Nephron progenitor cell (in vitro differentiated cells): ENCODE results near the gene SNRPN.

Experiments
- DNase-seq: peaks from one replicate; pipeline ENCODE4 v3.0.0; 2021
- H3K27ac Mint-ChIP-seq: 2 replicates; pipeline ENCODE4 v1.8.0; 2021; ENCODE audit warnings: mild to moderate bottlenecking, moderate library complexity, mixed read lengths
- H3K27me3 Mint-ChIP-seq: 2 replicates; pipeline ENCODE4 v1.8.0; 2021; ENCODE audit warnings: mild to moderate bottlenecking, low read depth, mixed read lengths; ENCODE audit not compliant: poor library complexity
- H3K36me3 Mint-ChIP-seq: 2 replicates; pipeline ENCODE4 v1.8.0; 2021; ENCODE audit warnings: low read depth, mixed read lengths
- H3K4me1 Mint-ChIP-seq: 2 replicates; pipeline ENCODE4 v1.8.0; 2021; ENCODE audit warnings: mixed read lengths
- H3K4me3 Mint-ChIP-seq: 2 replicates; pipeline ENCODE4 v1.8.0; 2021; ENCODE audit warnings: mild to moderate bottlenecking, moderate library complexity, mixed read lengths
- H3K9me3 Mint-ChIP-seq: 2 replicates; pipeline ENCODE4 v1.8.0; 2021; ENCODE audit warnings: mild to moderate bottlenecking, moderate library complexity, mixed read lengths
- TF ChIP-seq, protein P1 (sequence below): fragments of 200-600 bp; sonication (generic); IDR thresholded peaks from 2 replicates; pipeline ENCODE4 v1.5.0; 2021; ENCODE audit warnings: antibody characterized with exemption

SNRPN gene

DNA sequence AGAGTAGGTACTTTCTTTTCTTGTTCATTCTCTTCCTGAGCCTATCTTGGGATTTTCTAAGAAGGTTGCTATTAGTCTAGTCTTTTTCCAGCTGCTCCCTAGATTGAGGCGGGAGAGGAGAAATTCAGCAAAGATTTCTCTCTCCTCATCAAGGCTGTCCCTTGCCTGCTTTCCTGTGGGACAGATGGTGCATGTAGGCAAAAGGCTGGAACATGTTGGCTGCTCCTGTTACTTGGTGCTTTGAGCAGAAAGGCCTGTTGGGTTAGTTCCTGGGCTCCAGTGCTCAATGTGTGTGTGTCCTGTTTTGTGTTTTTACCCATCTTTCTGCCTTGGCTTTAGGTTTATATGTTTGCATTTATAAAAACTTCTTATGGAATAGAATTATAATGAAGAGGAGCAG lies 9.1 kb upstream of the SNRPN start:
- Mint-ChIP-seq H3K4me1 (peaks cover 6% of the 10 kb centered on the region), H3K36me3 (no peaks in the 10 kb centered on the region), H3K27ac (no peak overlapping the region), H3K27me3 (no peaks in the 10 kb centered on the region), H3K9me3 (peaks cover 20% of the 10 kb centered on the region), H3K4me3 (no peak overlapping the region)
- TF ChIP-seq, protein P1, sequence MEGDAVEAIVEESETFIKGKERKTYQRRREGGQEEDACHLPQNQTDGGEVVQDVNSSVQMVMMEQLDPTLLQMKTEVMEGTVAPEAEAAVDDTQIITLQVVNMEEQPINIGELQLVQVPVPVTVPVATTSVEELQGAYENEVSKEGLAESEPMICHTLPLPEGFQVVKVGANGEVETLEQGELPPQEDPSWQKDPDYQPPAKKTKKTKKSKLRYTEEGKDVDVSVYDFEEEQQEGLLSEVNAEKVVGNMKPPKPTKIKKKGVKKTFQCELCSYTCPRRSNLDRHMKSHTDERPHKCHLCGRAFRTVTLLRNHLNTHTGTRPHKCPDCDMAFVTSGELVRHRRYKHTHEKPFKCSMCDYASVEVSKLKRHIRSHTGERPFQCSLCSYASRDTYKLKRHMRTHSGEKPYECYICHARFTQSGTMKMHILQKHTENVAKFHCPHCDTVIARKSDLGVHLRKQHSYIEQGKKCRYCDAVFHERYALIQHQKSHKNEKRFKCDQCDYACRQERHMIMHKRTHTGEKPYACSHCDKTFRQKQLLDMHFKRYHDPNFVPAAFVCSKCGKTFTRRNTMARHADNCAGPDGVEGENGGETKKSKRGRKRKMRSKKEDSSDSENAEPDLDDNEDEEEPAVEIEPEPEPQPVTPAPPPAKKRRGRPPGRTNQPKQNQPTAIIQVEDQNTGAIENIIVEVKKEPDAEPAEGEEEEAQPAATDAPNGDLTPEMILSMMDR: no peak
- DNase-seq: no peak

DNA sequence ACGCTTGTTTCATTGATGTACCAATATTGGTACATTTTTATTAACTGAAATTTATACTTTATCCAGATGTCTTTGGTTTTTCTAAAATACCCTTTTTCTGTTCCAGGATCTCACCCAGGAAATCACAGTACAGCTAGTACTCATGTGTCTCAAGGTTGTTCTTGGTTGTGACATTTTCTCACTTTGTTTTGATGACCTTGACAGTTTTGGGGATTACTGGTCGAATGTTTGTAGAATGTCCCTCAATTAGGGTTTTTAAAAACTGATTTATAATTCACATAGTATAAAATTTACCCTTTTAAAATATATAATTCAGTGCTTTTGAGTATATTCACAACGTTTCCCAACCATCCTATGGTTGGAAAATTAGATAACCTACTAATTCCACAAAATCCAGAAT lies 6.3 kb upstream of the SNRPN start:
- TF ChIP-seq, protein P1: no peak
- peaks cover 8% of the 10 kb centered on the region for H3K4me1 Mint-ChIP-seq
- no peak overlapping the region for H3K4me3 Mint-ChIP-seq
- no peaks in the 10 kb centered on the region for H3K27me3 Mint-ChIP-seq
- no peaks in the 10 kb centered on the region for H3K36me3 Mint-ChIP-seq
- DNase-seq: no peak
- H3K9me3 Mint-ChIP-seq: peaks cover 22% of the 10 kb centered on the region
- no peak overlapping the region for H3K27ac Mint-ChIP-seq

DNA sequence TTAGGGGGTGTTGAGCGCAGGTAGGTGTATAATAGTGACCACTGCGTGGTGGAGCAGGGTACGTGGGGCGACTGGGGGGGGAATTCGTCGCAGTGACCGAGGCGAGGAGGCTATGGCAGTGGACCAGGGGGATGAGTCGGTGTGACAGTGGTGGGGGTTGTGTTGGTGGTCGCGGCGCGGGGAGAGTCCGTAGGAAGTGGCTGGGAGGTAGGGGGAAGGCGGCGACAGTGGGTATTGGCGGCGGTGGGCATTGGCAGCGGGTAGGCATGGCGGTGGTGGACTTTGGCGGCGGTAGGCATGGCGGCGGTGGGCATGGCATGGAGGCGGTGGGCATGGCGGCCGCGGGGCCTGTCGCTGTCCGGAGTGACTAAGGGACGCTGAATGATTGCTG lies 739 bp downstream of the SNRPN start:
- Mint-ChIP-seq H3K4me3 (peak overlapping the region; percentile 92), H3K9me3 (peaks cover 65% of the 10 kb centered on the region), H3K36me3 (peaks cover 29% of the 10 kb centered on the region), H3K27me3 (no peaks in the 10 kb centered on the region), H3K4me1 (peaks cover 20% of the 10 kb centered on the region), H3K27ac (peak overlapping the region; percentile 97)
- DNase-seq: peak; percentile 6
- TF ChIP-seq, protein P1: no peak

DNA sequence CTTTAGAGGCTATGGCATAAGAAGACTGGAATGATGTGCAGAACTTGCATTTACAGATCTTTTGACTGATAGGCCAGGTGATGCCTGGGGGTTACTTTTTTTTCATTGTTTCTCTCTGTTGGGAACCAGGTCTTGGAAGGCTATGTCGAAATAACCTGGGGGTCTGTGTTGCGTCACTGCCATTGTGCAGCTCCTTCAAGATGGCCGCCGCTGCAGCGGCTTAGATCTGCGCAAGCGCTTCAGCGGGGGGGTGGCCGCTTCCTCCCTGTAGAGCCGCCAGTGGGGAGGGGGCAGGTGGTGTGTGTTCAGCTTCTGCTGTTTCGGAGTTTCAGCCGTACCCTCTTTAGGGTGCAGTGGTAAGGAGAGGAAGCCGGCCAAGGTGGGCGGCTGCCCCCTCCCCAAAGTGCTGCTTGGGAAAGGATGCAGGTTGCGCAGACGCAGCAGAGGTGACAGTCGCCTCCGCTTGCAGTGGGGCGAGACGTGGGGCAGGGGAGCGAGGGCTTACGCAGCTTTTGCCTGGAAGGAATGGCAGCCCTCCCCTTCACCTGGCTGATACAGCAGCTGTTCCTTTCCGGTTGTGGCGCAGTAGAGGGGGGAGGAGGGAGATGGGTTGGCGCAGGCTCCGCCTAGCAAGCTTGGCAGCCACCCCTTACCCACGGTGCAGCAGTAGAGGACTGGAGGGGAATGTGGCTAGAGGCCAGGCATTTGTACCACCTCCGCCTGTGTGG lies 1.5 kb downstream of the SNRPN start:
- Mint-ChIP-seq H3K4me1 (peaks cover 14% of the 10 kb centered on the region), H3K9me3 (peaks cover 66% of the 10 kb centered on the region), H3K4me3 (peak overlapping the region; percentile 92), H3K27ac (peak overlapping the region; percentile 97), H3K36me3 (peaks cover 36% of the 10 kb centered on the region), H3K27me3 (no peaks in the 10 kb centered on the region)
- peak; percentile 74 for DNase-seq
- TF ChIP-seq, protein P1: no peak

DNA sequence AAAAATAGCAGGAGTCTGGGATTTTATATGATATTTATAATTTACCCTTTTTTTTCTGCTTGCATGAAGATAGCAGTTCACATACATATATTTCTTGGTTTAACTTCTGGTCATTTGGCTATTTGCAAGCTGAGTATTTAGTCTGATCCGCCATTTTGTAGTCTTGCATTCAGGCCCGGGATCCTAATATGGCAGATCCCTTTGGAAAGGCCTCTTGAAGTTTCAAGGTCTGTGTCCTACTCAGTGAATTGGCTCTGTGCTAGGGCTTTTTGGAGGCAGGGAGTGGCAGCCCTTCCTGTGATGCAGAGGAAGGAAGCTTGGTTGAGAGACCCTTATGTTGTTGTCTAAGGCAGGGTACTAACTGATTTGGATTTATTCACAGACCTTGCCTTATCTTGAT lies 2.9 kb downstream of the SNRPN start:
- H3K9me3 Mint-ChIP-seq: peaks cover 63% of the 10 kb centered on the region
- H3K27me3 Mint-ChIP-seq: no peaks in the 10 kb centered on the region
- peak overlapping the region; percentile 72 for H3K27ac Mint-ChIP-seq
- TF ChIP-seq, protein P1: no peak
- peak overlapping the region; percentile 92 for H3K4me3 Mint-ChIP-seq
- H3K4me1 Mint-ChIP-seq: peaks cover 12% of the 10 kb centered on the region
- DNase-seq: no peak
- H3K36me3 Mint-ChIP-seq: peaks cover 51% of the 10 kb centered on the region

DNA sequence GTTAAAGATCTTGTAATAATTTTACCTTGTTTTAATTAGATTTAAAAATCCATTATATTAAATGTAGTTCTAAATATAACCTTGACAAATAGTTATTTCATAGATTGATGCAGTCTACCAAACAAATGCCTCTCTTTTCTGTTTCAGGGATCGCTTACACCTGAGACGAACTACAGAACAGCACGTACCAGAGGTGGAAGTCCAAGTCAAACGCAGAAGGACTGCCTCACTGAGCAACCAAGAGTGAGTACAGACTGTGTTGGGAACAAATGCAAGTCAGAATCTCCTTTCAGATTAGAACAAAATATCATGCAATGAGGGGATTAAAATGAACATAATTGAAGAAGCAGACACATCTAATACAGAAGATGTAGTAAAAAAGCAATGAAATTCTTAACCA lies 7.2 kb downstream of the SNRPN start:
- peaks cover 93% of the 10 kb centered on the region for H3K36me3 Mint-ChIP-seq
- H3K27ac Mint-ChIP-seq: no peak overlapping the region
- H3K4me3 Mint-ChIP-seq: no peak overlapping the region
- peaks cover 3% of the 10 kb centered on the region for H3K27me3 Mint-ChIP-seq
- no peak for DNase-seq
- H3K9me3 Mint-ChIP-seq: peaks cover 73% of the 10 kb centered on the region
- peaks cover 5% of the 10 kb centered on the region for H3K4me1 Mint-ChIP-seq
- TF ChIP-seq, protein P1: no peak
